HG02798 (cell line): ENCODE results near the gene OGDH.
A peak's percentile ranks its signal among the peaks of the same experiment; 100 is the strongest.

Experiments
- ATAC-seq: cut with Tn5 transposase; IDR thresholded peaks from one replicate; pipeline ENCODE4 v1.9.1; 2021; ENCODE audit warnings: mild to moderate bottlenecking; ENCODE audit not compliant: unreplicated experiment, poor library complexity

Gene OGDH

GRCh38 chr7:44634839-44635591 lies 28.6 kb downstream of the OGDH start:
- ATAC-seq: no peak

GRCh38 chr7:44636041-44636584 lies 29.7 kb downstream of the OGDH start:
- ATAC-seq: no peak

DNA sequence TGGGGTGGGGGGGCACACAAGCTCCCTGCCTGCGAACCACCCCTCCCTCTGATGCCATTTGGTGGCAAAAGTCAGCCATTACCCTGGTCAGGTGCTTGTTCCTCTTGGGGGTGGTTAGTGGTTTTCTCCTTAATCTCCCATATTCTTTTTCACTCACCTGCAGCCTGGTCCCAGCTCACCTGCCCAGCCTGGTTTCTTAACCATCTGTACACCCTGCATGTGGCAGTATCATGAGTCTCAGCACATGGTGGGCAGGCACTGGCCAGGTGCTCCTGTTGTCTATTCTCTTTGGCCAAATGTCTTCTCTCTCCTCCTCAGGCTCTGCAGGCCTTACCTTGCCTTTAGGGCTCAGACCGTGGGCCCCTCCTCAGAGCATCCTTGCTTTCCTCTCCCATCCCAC lies 30.5 kb downstream of the OGDH start:
- no peak for ATAC-seq

- ATAC-seq: peak; percentile 59
These were observed 31.6 kb downstream of the OGDH start for GRCh38 chr7:44637788-44638594.

DNA sequence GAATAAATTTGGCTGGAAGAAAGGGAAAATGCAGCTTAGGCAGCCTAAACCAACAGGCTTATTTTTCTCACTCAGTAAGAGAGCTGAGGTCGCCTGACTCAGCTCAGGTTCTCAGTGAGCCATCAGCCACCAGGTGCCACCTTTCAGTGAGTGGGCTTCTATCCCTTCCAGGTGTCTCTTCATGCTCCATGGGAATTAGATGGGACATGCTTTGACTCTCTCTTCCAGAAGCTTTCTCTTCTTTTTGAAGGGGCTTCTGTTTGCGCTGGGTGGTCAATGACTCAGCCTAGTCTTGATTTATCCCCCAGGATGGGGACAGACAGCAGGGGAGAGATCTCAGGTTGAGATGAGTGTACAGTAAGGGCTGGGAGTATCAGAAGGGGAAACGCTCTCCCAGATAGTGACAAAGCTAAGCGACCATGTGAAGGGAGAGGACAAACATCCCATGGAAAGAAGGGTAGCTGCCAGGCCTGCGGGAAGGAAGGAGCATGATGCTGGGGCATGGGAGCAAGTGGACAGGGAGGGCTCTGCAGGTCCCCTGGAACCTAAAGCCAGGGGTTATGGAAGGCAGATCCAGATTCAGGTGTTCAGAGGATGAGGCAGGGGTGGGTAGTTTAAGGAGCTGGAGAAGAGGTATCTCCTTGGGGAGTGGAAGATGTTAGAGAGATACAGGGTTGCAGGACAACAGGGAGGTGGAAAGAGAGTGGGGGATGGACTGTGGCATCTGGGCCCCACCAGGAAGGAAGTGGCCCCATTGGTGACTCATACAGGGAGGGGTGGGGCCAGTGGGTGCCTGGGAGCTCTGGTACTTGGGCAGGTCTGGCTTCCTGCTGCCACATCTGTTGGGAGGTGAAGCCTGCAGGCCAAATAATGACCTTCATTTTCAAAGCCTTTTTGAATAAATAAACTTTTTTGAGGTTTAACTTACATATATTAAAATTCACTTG lies 32.5 kb downstream of the OGDH start:
- ATAC-seq: peak; percentile 85

DNA sequence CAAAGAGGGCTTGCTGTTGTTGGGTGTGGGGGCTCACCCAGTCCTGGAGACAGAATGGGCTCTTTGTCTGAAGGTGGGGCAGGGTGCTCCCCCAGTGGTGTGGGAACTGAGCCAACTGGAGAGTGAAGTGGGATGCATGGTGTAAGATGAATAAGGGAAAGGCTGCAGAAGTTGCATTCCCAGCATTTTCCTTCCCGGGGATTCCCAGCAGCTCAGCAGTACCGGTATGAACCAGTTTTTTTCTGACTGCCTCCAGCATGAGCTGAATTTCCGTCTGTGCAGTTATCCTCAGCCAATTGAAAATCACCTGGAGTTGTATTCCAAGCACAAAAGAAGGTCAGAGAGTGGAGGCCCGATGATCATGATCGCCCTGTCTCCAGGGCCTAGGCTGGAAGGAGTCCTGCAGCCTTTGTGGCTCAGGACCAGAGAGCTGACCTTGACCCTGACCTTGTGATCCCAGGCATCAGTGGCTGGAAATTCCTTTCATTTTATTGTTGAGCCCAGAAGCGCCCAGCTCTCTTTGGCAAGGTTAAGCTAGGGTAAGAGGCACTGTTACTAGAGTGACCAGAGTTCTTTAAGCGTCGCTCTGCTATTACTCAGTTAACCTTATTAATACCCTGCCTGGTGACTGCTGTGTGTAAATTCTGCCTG lies 33.4 kb downstream of the OGDH start:
- ATAC-seq: no peak

DNA sequence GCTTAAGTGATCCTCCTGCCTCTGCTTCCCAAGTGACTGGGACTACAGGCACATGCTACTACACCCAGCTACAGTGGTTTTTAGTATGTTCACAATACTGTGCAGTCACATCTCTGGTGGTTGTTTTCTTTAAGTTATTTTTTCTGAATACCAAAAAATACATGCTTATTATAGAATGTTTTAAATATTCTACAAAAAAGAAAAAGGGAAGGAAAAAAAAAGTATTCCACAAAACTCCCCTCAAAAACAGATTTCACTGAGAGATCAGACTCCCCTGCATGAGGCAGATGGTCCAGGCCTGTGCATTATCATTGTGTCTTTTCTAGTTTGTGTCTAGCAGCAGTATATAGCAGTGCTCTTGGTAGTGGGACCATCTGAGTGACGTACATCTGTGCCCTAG lies 36.8 kb downstream of the OGDH start:
- ATAC-seq: no peak

- no peak for ATAC-seq
These were observed 38.8 kb downstream of the OGDH start for GRCh38 chr7:44645254-44645653.

GRCh38 chr7:44645696-44646095 lies 39.3 kb downstream of the OGDH start:
- no peak for ATAC-seq

GRCh38 chr7:44646176-44646920 lies 39.9 kb downstream of the OGDH start:
- no peak for ATAC-seq

- no peak for ATAC-seq
These were observed 40.7 kb downstream of the OGDH start for GRCh38 chr7:44646921-44647636.

- no peak for ATAC-seq
These were observed 41.7 kb downstream of the OGDH start for GRCh38 chr7:44647981-44648714.

GRCh38 chr7:44650242-44650641 lies 43.8 kb downstream of the OGDH start:
- no peak for ATAC-seq

- no peak for ATAC-seq
These were observed 44.3 kb downstream of the OGDH start for GRCh38 chr7:44650772-44651171.

- no peak for ATAC-seq
These were observed 46.1 kb downstream of the OGDH start for GRCh38 chr7:44652535-44652934.

DNA sequence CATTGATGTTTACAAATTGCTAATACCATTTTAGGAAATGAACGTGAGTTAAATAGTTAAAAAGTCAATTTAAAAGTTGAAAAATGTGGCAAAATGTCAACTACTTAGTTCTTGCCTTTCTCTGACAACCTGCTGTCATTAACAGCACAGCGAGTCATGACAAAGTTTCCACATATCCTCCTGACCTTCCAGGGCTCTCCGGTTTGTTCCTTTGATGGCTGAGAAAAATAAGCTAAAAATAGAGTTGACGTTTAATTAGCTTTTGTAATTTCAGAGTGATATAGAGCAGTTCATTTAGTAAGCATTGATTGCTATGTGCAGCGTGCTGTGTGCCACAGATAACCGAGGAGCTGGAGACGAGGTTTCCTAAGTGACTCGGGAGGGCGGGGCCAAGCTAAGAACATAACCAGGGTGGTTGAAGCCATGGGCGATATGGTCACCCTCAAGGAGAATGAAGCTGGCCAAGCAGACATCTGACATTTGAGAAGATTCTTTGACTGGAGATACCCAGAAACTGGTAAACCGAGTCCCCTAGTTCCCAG lies 47.9 kb downstream of the OGDH start:
- no peak for ATAC-seq

- no peak for ATAC-seq
These were observed 48.9 kb downstream of the OGDH start for GRCh38 chr7:44655341-44655740.

- no peak for ATAC-seq
These were observed 52.6 kb downstream of the OGDH start for GRCh38 chr7:44658979-44659378.
